Osteocyte (in vitro differentiated cells): ENCODE measurements around the gene TAMALIN. TPM values are rescaled to one million over a fixed set of nuclear protein-coding genes. Genes with fewer than 3 reads are reported as not detected.

Source experiments
- DNase-seq: peaks from one replicate; pipeline ENCODE4 v3.0.0; 2021; ENCODE audit warnings: mixed read lengths; ENCODE audit not compliant: unreplicated experiment; ENCODE audit errors: extremely low spot score
- H3K27ac Mint-ChIP-seq: one replicate; pipeline ENCODE4 v1.8.0; 2021; ENCODE audit warnings: mild to moderate bottlenecking, mixed read lengths; ENCODE audit not compliant: unreplicated experiment
- H3K27me3 Mint-ChIP-seq: one replicate; pipeline ENCODE4 v1.8.0; 2021; ENCODE audit warnings: mixed read lengths; ENCODE audit not compliant: unreplicated experiment
- H3K36me3 Mint-ChIP-seq: one replicate; pipeline ENCODE4 v1.8.0; 2021; ENCODE audit warnings: mixed read lengths; ENCODE audit not compliant: unreplicated experiment
- H3K4me1 Mint-ChIP-seq: one replicate; pipeline ENCODE4 v1.8.0; 2021; ENCODE audit warnings: mixed read lengths; ENCODE audit not compliant: unreplicated experiment
- H3K4me3 Mint-ChIP-seq: one replicate; pipeline ENCODE4 v1.8.0; 2021; ENCODE audit warnings: mild to moderate bottlenecking, moderate library complexity, mixed read lengths; ENCODE audit not compliant: unreplicated experiment
- H3K9me3 Mint-ChIP-seq: one replicate; pipeline ENCODE4 v1.8.0; 2021; ENCODE audit warnings: mixed read lengths; ENCODE audit not compliant: unreplicated experiment
- CTCF ChIP-seq: fragments of 200-600 bp; sonication (generic); IDR thresholded peaks from 2 replicates; pipeline ENCODE4 v1.5.0; 2021; ENCODE audit warnings: antibody characterized with exemption, mild to moderate bottlenecking, moderate library complexity
- total RNA-seq: library from RNA; stranded (reverse); gene quantifications from 2 replicates; pipeline ENCODE4 v1.2.1, GENCODE V29; 2021

Gene TAMALIN
- total RNA-seq, 1 donor from 2014 or later = 25.5 TPM

- no peak for DNase-seq
- H3K4me3 Mint-ChIP-seq = no peak overlapping the region
- H3K27ac Mint-ChIP-seq = no peak overlapping the region
- H3K27me3 Mint-ChIP-seq = no peaks in the 10 kb centered on the region
- no peaks in the 10 kb centered on the region for H3K4me1 Mint-ChIP-seq
- no peaks in the 10 kb centered on the region for H3K9me3 Mint-ChIP-seq
- peaks cover 2% of the 10 kb centered on the region for H3K36me3 Mint-ChIP-seq
- TF ChIP-seq CTCF = no peak
Measured at GRCh38 chr12:52057638-52058576, 51.2 kb downstream of the TAMALIN start.

- Mint-ChIP-seq H3K9me3 (no peaks in the 10 kb centered on the region), H3K27me3 (no peaks in the 10 kb centered on the region), H3K4me3 (no peak overlapping the region), H3K4me1 (no peaks in the 10 kb centered on the region), H3K36me3 (peaks cover 2% of the 10 kb centered on the region), H3K27ac (no peak overlapping the region)
- no peak for DNase-seq
- no peak for TF ChIP-seq CTCF
Measured at GRCh38 chr12:52058631-52059361, 52.0 kb downstream of the TAMALIN start.

- Mint-ChIP-seq H3K9me3 (no peaks in the 10 kb centered on the region), H3K27me3 (no peaks in the 10 kb centered on the region), H3K4me3 (no peak overlapping the region), H3K27ac (no peak overlapping the region), H3K36me3 (peaks cover 2% of the 10 kb centered on the region), H3K4me1 (peaks cover 1% of the 10 kb centered on the region)
- no peak for DNase-seq
- TF ChIP-seq CTCF = no peak
Measured at GRCh38 chr12:52059582-52060497, 53.1 kb downstream of the TAMALIN start.

- H3K27ac Mint-ChIP-seq = no peak overlapping the region
- TF ChIP-seq CTCF = no peak
- peaks cover 2% of the 10 kb centered on the region for H3K36me3 Mint-ChIP-seq
- no peak overlapping the region for H3K4me3 Mint-ChIP-seq
- DNase-seq = no peak
- peaks cover 1% of the 10 kb centered on the region for H3K4me1 Mint-ChIP-seq
- H3K27me3 Mint-ChIP-seq = no peaks in the 10 kb centered on the region
- H3K9me3 Mint-ChIP-seq = no peaks in the 10 kb centered on the region
Measured at GRCh38 chr12:52060498-52061177, 53.9 kb downstream of the TAMALIN start.
